HepG2 (cell line): ENCODE data around the gene CD300H. TPM values are rescaled to one million over a fixed set of nuclear protein-coding genes. Genes with fewer than 3 reads are reported as not detected.

Experiments used
- CBX5 ChIP-seq: sonication (generic); formaldehyde crosslinking; IDR thresholded peaks from 2 replicates; pipeline ENCODE4 v1.4.0; 2020; ENCODE audit warnings: missing genetic modification reagents, borderline replicate concordance
- KDM3A ChIP-seq: IDR thresholded peaks from 2 replicates; pipeline ENCODE4 v1.6.1; 2018; ENCODE audit warnings: low read depth, missing compliant biosample characterization
- MIXL1 ChIP-seq: IDR thresholded peaks from 2 replicates; pipeline ENCODE4 v1.6.1; 2016
- NONO ChIP-seq, 2 experiments: fragments of 450-650 bp in 1 of 2; sonication (generic) in 1 of 2; formaldehyde crosslinking in 1 of 2; IDR thresholded peaks in 1 of 2; conservative IDR thresholded peaks in 1 of 2; 2 replicates each; pipeline versions ENCODE4 v1.6.1 to v1.8.0; 2017 to 2022; ENCODE audit warnings: mild to moderate bottlenecking in 1 of 2, missing genetic modification reagents in 1 of 2, moderate library complexity in 1 of 2
- ZNF878 ChIP-seq: sonication (generic); formaldehyde crosslinking; IDR thresholded peaks from 2 replicates; pipeline ENCODE4 v1.8.1; 2023; ENCODE audit warnings: mild to moderate bottlenecking, missing genetic modification reagents, moderate library complexity
- polyA plus RNA-seq, 8 experiments: library from polyadenylated mRNA; depleted of rRNA in 3 of 8; stranded (reverse) in 7 of 8; unstranded in 1 of 8; fragments of >200 nt; fragmentation: Illumina TruSeq in 4 of 8; extraction: Trizol in 4 of 8; gene quantifications; 2 replicates each; pipeline versions ENCODE4 v1.2.1 to v1.2.3, GENCODE V29; 2011 to 2016; ENCODE audit warnings: low read depth in 4 of 8, missing spikeins in 1 of 8, mixed read lengths in 1 of 8; ENCODE audit not compliant: insufficient read depth in 1 of 8
- total RNA-seq, 5 experiments: library from RNA; depleted of rRNA; stranded (reverse); fragments of >200 nt; fragmentation: Illumina TruSeq; extraction: Trizol; gene quantifications; 2 replicates each; pipeline ENCODE4 v1.2.3, GENCODE V29; 2016; ENCODE audit warnings: low read depth in 1 of 5
- TF ChIP-seq, protein P1 (sequence below): sonication (generic); formaldehyde crosslinking; IDR thresholded peaks from 2 replicates; pipeline ENCODE4 v1.8.1; 2022; ENCODE audit warnings: low read depth, mild to moderate bottlenecking, missing genetic modification reagents
- TF ChIP-seq, protein P2 (sequence below): sonication (generic); formaldehyde crosslinking; IDR thresholded peaks from 2 replicates; pipeline ENCODE4 v1.5.0; 2020; ENCODE audit warnings: mild to moderate bottlenecking, missing genetic modification reagents, moderate library complexity
- TF ChIP-seq, protein P3 (sequence below): fragments of 450-650 bp; IDR thresholded peaks from 2 replicates; pipeline ENCODE4 v1.6.1; 2017; ENCODE audit warnings: mild to moderate bottlenecking
- TF ChIP-seq, protein P4 (sequence below): sonication (generic); formaldehyde crosslinking; IDR thresholded peaks from 2 replicates; pipeline ENCODE4 v1.4.0; 2020; ENCODE audit warnings: missing genetic modification reagents

The CD300H gene
- total and polyA plus RNA-seq, 2 of the 13 experiments (the other 11 are each of a cell fraction or from before 2014, with no cell fraction given), result not detected

DNA sequence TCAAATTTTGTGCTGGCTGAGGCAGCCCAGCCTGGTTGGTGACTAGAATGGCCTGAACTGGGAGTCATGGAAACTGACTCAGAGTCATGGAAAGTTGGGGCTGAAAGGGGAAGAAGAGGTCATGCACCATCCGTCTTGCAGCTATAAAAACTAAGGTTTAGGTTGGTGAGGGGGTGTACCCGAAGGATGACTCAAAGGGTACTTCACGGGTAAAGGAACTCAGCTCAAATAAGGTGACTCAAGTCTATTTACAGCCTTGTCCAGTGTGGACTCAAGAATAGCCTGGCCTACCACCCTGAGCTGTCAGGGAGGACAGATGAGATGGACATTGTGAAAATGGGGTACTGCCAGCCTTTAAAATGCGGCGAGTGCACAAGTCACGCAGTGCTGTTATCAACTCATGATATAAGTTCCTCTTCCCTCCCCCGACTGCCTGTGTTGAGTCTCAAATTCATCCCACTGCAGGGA, 54.7 kb downstream of the CD300H start (continued):
- TF ChIP-seq, protein P1, sequence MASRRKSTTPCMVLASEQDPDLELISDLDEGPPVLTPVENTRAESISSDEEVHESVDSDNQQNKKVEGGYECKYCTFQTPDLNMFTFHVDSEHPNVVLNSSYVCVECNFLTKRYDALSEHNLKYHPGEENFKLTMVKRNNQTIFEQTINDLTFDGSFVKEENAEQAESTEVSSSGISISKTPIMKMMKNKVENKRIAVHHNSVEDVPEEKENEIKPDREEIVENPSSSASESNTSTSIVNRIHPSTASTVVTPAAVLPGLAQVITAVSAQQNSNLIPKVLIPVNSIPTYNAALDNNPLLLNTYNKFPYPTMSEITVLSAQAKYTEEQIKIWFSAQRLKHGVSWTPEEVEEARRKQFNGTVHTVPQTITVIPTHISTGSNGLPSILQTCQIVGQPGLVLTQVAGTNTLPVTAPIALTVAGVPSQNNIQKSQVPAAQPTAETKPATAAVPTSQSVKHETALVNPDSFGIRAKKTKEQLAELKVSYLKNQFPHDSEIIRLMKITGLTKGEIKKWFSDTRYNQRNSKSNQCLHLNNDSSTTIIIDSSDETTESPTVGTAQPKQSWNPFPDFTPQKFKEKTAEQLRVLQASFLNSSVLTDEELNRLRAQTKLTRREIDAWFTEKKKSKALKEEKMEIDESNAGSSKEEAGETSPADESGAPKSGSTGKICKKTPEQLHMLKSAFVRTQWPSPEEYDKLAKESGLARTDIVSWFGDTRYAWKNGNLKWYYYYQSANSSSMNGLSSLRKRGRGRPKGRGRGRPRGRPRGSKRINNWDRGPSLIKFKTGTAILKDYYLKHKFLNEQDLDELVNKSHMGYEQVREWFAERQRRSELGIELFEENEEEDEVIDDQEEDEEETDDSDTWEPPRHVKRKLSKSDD (CRISPR knock-in tag), result no peak
- TF ChIP-seq, protein P2, sequence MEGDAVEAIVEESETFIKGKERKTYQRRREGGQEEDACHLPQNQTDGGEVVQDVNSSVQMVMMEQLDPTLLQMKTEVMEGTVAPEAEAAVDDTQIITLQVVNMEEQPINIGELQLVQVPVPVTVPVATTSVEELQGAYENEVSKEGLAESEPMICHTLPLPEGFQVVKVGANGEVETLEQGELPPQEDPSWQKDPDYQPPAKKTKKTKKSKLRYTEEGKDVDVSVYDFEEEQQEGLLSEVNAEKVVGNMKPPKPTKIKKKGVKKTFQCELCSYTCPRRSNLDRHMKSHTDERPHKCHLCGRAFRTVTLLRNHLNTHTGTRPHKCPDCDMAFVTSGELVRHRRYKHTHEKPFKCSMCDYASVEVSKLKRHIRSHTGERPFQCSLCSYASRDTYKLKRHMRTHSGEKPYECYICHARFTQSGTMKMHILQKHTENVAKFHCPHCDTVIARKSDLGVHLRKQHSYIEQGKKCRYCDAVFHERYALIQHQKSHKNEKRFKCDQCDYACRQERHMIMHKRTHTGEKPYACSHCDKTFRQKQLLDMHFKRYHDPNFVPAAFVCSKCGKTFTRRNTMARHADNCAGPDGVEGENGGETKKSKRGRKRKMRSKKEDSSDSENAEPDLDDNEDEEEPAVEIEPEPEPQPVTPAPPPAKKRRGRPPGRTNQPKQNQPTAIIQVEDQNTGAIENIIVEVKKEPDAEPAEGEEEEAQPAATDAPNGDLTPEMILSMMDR (CRISPR knock-in tag), result no peak
- no peak for TF ChIP-seq ZNF878 (CRISPR knock-in tag)
- TF ChIP-seq CBX5 (CRISPR knock-in tag), result no peak
- no peak for TF ChIP-seq NONO (IDR thresholded peaks at IDR 0.05)
- TF ChIP-seq NONO (CRISPR knock-in tag; conservative IDR thresholded peaks at IDR 0.05), result no peak
- no peak for TF ChIP-seq MIXL1
- TF ChIP-seq, protein P3, sequence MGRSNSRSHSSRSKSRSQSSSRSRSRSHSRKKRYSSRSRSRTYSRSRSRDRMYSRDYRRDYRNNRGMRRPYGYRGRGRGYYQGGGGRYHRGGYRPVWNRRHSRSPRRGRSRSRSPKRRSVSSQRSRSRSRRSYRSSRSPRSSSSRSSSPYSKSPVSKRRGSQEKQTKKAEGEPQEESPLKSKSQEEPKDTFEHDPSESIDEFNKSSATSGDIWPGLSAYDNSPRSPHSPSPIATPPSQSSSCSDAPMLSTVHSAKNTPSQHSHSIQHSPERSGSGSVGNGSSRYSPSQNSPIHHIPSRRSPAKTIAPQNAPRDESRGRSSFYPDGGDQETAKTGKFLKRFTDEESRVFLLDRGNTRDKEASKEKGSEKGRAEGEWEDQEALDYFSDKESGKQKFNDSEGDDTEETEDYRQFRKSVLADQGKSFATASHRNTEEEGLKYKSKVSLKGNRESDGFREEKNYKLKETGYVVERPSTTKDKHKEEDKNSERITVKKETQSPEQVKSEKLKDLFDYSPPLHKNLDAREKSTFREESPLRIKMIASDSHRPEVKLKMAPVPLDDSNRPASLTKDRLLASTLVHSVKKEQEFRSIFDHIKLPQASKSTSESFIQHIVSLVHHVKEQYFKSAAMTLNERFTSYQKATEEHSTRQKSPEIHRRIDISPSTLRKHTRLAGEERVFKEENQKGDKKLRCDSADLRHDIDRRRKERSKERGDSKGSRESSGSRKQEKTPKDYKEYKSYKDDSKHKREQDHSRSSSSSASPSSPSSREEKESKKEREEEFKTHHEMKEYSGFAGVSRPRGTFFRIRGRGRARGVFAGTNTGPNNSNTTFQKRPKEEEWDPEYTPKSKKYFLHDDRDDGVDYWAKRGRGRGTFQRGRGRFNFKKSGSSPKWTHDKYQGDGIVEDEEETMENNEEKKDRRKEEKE, result no peak
- TF ChIP-seq KDM3A (CRISPR knock-in tag), result no peak
- TF ChIP-seq, protein P4, sequence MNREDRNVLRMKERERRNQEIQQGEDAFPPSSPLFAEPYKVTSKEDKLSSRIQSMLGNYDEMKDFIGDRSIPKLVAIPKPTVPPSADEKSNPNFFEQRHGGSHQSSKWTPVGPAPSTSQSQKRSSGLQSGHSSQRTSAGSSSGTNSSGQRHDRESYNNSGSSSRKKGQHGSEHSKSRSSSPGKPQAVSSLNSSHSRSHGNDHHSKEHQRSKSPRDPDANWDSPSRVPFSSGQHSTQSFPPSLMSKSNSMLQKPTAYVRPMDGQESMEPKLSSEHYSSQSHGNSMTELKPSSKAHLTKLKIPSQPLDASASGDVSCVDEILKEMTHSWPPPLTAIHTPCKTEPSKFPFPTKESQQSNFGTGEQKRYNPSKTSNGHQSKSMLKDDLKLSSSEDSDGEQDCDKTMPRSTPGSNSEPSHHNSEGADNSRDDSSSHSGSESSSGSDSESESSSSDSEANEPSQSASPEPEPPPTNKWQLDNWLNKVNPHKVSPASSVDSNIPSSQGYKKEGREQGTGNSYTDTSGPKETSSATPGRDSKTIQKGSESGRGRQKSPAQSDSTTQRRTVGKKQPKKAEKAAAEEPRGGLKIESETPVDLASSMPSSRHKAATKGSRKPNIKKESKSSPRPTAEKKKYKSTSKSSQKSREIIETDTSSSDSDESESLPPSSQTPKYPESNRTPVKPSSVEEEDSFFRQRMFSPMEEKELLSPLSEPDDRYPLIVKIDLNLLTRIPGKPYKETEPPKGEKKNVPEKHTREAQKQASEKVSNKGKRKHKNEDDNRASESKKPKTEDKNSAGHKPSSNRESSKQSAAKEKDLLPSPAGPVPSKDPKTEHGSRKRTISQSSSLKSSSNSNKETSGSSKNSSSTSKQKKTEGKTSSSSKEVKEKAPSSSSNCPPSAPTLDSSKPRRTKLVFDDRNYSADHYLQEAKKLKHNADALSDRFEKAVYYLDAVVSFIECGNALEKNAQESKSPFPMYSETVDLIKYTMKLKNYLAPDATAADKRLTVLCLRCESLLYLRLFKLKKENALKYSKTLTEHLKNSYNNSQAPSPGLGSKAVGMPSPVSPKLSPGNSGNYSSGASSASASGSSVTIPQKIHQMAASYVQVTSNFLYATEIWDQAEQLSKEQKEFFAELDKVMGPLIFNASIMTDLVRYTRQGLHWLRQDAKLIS, result no peak
